Colonic mucosa (tissue), 4 donors: Measurements from ENCODE around the gene ANKRD11. TPM values are rescaled to one million over a fixed set of nuclear protein-coding genes. Genes with fewer than 3 reads are reported as not detected.
"Not testable (repeated sequence)": the region's sequence is repeated elsewhere in the genome, so short reads cannot be mapped to it uniquely, and the experiment has no call there.

Experiments
- DNase-seq: peaks from one replicate; pipeline ENCODE4 v3.0.0-alpha.2; 2020
- H3K27ac ChIP-seq: fragments of 200-600 bp; one replicate; pipeline ENCODE4 v1.8.0; 2021
- H3K27me3 ChIP-seq: fragments of 200-600 bp; one replicate; pipeline ENCODE4 v1.8.0; 2021
- H3K36me3 ChIP-seq: fragments of 200-600 bp; one replicate; pipeline ENCODE4 v1.8.0; 2021
- H3K4me1 ChIP-seq: fragments of 200-600 bp; one replicate; pipeline ENCODE4 v1.8.0; 2021; ENCODE audit warnings: mild to moderate bottlenecking
- H3K4me3 ChIP-seq: fragments of 200-600 bp; one replicate; pipeline ENCODE4 v1.8.0; 2021
- H3K9ac ChIP-seq, 2 donors: one replicate each; pipeline ENCODE4 v1.7.0; 2013; ENCODE audit warnings: control low read depth in 2 of 2, low read depth in 2 of 2, low read length in 2 of 2
- H3K9me3 ChIP-seq: fragments of 200-600 bp; one replicate; pipeline ENCODE4 v1.8.0; 2021
- CTCF ChIP-seq: fragments of 200-600 bp; IDR thresholded peaks from one replicate; pipeline ENCODE4 v1.8.0; 2022; ENCODE audit warnings: antibody characterized with exemption, mild to moderate bottlenecking
- intact Hi-C: fragments of 100-400 bp; cut with DNase I; formaldehyde crosslinking; loops from one replicate; pipeline ENCODE4 v1.14.1; 2022
- total RNA-seq, 2 donors: library from RNA; stranded (reverse); fragmentation: NEBNext Ultra II Directional in 1 of 2; extraction: Animal tissue kit (Norgen Biotek cat#: 25700) in 1 of 2; gene quantifications; one replicate each; pipeline ENCODE4 v1.2.1, GENCODE V29; 2021
- donor health status: healthy.
- donor health status: DM: no; HTN: no; CAD: no.
- donor health status: DM: no; HTN: no; CAD: no.

Gene ANKRD11
- total RNA-seq, 2 donors from 2014 or later, result 69.4 to 129 TPM

- no peak for DNase-seq
- Histone ChIP-seq H3K4me1 (peaks cover 18% of the 10 kb centered on the region), H3K9ac (peak overlapping the region in 1 of 2 donors; percentile 49), H3K9me3 (no peaks in the 10 kb centered on the region), H3K36me3 (no peaks in the 10 kb centered on the region), H3K4me3 (no peak overlapping the region), H3K27ac (no peak overlapping the region), H3K27me3 (no peaks in the 10 kb centered on the region)
- no peak for TF ChIP-seq CTCF
- intact Hi-C loops, result no loop called here
Observed at GRCh38 chr16:89431630-89432029, 58.7 kb downstream of the ANKRD11 start.

GRCh38 chr16:89431158-89431584 is 59.2 kb downstream of the ANKRD11 start:
- Histone ChIP-seq H3K27ac (peak overlapping the region; percentile 42), H3K4me3 (no peak overlapping the region), H3K4me1 (peaks cover 15% of the 10 kb centered on the region), H3K9ac (peak overlapping the region in 1 of 2 donors; percentile 22), H3K9me3 (no peaks in the 10 kb centered on the region), H3K27me3 (no peaks in the 10 kb centered on the region), H3K36me3 (no peaks in the 10 kb centered on the region)
- DNase-seq, result peak; percentile 74
- intact Hi-C loops, result no loop called here
- no peak for TF ChIP-seq CTCF

- Histone ChIP-seq H3K27ac (peak overlapping the region; percentile 42), H3K4me1 (peaks cover 12% of the 10 kb centered on the region), H3K36me3 (no peaks in the 10 kb centered on the region), H3K27me3 (no peaks in the 10 kb centered on the region), H3K9me3 (no peaks in the 10 kb centered on the region), H3K4me3 (peak overlapping the region; percentile 0), H3K9ac (peak overlapping the region in 1 of 2 donors; percentile 22)
- no peak for TF ChIP-seq CTCF
- intact Hi-C loops, result no loop called here
- peak; percentile 72 for DNase-seq
Observed at GRCh38 chr16:89430436-89431157, 59.8 kb downstream of the ANKRD11 start.

- H3K27me3 ChIP-seq, DNase-seq, H3K27ac ChIP-seq, H3K4me3 ChIP-seq, intact Hi-C loops, H3K9me3 ChIP-seq, H3K9ac ChIP-seq, H3K36me3 ChIP-seq: not testable (repeated sequence)
- peaks cover 12% of the 10 kb centered on the region for H3K4me1 ChIP-seq
Observed at GRCh38 chr16:89428605-89429004, 61.8 kb downstream of the ANKRD11 start.

- peaks cover 18% of the 10 kb centered on the region for H3K4me1 ChIP-seq
- no peak overlapping the region for H3K9ac ChIP-seq
- H3K4me3 ChIP-seq, result no peak overlapping the region
- no peak for DNase-seq
- H3K27ac ChIP-seq, result no peak overlapping the region
- no peaks in the 10 kb centered on the region for H3K9me3 ChIP-seq
- intact Hi-C loops, result no loop called here
- H3K36me3 ChIP-seq, result no peaks in the 10 kb centered on the region
- no peaks in the 10 kb centered on the region for H3K27me3 ChIP-seq
- no peak for TF ChIP-seq CTCF
Observed at GRCh38 chr16:89426736-89427530, 63.4 kb downstream of the ANKRD11 start.

- no peak overlapping the region for H3K4me3 ChIP-seq
- H3K27me3 ChIP-seq, result no peaks in the 10 kb centered on the region
- TF ChIP-seq CTCF, result no peak
- DNase-seq, result no peak
- no peaks in the 10 kb centered on the region for H3K36me3 ChIP-seq
- no peaks in the 10 kb centered on the region for H3K9me3 ChIP-seq
- H3K4me1 ChIP-seq, result peaks cover 7% of the 10 kb centered on the region
- no peak overlapping the region for H3K27ac ChIP-seq
- intact Hi-C loops, result no loop called here
- no peak overlapping the region for H3K9ac ChIP-seq
Observed at GRCh38 chr16:89425523-89425922, 64.8 kb downstream of the ANKRD11 start.
